HL-60 (cell line): ENCODE results near the gene RPS19.

Experiments used
- GABPA ChIP-seq: IDR thresholded peaks from 2 replicates; pipeline ENCODE4 v1.6.1; 2012; ENCODE audit warnings: low read depth
- POLR2AphosphoS5 ChIP-seq: IDR thresholded peaks from 2 replicates; pipeline ENCODE4 v1.6.1; 2012; ENCODE audit warnings: low read depth
- REST ChIP-seq: IDR thresholded peaks from 2 replicates; pipeline ENCODE4 v1.6.1; 2012; ENCODE audit warnings: low read depth; ENCODE audit not compliant: insufficient replicate concordance
- TF ChIP-seq, protein P1 (sequence below): IDR thresholded peaks from one replicate; pipeline ENCODE4 v1.5.1; 2011; ENCODE audit warnings: low read length, control low read depth, inconsistent platforms; ENCODE audit not compliant: insufficient read depth

DNA sequence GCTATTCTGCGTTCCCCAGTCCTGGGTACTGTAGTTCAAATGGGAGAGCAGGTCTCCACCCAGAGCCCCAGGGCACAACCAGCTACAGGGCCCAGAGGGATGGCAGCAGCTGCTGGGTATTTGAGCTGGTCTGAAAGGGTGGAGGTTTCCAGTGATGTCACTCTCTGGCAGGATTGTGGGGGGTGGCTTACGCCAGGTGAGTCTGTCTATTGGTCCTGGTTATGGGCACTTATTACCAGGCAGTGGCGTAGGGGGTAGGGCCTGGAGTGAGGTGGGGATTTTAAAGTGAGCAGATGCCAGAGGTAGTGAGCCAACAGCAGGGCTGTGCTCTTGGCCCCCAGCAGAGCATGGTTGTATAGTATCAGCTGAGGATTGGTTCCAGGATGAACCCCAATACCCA is 6.2 kb downstream of the RPS19 start:
- TF ChIP-seq POLR2AphosphoS5 (peak; percentile 63; the same call in 1 of the 2 replicates), GABPA (no peak), REST (no peak)
- TF ChIP-seq, protein P1, sequence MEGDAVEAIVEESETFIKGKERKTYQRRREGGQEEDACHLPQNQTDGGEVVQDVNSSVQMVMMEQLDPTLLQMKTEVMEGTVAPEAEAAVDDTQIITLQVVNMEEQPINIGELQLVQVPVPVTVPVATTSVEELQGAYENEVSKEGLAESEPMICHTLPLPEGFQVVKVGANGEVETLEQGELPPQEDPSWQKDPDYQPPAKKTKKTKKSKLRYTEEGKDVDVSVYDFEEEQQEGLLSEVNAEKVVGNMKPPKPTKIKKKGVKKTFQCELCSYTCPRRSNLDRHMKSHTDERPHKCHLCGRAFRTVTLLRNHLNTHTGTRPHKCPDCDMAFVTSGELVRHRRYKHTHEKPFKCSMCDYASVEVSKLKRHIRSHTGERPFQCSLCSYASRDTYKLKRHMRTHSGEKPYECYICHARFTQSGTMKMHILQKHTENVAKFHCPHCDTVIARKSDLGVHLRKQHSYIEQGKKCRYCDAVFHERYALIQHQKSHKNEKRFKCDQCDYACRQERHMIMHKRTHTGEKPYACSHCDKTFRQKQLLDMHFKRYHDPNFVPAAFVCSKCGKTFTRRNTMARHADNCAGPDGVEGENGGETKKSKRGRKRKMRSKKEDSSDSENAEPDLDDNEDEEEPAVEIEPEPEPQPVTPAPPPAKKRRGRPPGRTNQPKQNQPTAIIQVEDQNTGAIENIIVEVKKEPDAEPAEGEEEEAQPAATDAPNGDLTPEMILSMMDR = no peak
